ENCODE data around the gene DGAT2L6.

The DGAT2L6 gene, protein sequence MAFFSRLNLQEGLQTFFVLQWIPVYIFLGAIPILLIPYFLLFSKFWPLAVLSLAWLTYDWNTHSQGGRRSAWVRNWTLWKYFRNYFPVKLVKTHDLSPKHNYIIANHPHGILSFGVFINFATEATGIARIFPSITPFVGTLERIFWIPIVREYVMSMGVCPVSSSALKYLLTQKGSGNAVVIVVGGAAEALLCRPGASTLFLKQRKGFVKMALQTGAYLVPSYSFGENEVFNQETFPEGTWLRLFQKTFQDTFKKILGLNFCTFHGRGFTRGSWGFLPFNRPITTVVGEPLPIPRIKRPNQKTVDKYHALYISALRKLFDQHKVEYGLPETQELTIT

DNA sequence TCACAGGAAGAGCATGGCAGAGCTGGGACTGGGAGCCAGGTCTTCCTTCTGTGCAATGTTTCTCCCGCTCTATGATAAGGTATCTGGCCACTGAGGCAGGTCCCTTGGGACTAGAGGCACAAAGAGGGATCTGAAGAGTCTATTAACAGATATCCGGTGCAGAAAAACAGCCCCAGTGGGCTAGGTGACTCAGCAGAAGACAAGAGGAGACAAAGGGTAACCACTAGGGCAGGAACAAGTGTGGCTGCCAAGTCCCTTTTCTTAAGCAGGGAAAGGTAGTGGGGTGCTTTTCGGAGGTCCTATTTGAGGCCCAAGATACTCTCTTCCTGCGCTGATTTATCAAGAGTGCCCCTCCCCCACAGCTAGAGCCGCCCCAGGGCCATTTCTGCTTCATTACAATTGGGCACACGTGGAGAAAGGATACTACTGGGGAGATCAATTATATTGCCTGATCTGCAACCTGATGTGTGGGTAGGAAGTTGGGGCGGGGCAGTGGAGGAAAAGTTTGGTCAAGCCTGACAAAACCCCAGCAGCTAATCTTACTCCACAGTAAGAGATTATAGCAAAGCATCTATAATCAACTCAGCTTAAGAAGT lies at the start of gene DGAT2L6:
Gene DGAT2L6 (plus strand): TSS at position 546 of the 596 bp plus-strand sequence. CDS start 100 bp downstream, outside the sequence.
- no peak for DNase-seq

DNA sequence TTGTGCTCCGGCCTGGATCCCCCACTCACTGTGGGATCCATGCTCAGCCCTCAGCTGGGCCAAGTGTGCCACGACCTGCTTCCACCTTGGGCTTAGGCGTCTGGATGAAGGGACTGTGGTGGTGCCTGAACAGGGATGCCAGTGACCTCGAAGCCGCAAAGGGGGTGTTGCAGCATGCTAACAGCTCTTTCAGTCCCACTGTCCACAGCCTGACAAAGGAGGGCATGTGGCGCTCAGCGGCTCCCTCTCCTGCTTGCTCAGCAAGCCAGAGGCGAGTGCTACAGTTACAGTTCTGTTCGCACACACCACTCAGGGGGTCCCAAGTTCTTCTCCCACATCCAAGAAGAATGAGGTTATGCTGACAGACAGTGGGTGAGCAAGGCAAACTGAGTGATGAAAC lies 49.2 kb upstream of the DGAT2L6 start:
- DNase-seq, result no peak

DNA sequence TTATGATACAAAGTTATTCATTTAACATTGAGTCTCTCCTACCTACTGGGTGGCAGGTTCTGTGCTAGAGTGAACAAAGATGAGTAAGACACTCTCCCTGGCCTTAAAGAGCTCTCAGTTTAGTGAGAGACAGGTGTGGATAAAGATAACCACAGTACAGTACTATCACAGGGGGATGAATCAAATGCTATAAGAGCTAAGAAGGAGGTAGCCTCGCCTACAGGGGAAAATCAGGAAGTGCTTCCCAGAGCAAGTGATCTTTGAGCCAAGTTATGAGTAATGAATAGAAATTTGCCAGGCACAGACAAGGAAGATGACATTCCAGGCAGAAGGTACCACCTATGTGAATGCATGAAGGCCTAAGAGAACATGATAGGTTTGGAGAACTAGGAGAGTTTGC lies 47.5 kb upstream of the DGAT2L6 start:
- no peak for DNase-seq

DNA sequence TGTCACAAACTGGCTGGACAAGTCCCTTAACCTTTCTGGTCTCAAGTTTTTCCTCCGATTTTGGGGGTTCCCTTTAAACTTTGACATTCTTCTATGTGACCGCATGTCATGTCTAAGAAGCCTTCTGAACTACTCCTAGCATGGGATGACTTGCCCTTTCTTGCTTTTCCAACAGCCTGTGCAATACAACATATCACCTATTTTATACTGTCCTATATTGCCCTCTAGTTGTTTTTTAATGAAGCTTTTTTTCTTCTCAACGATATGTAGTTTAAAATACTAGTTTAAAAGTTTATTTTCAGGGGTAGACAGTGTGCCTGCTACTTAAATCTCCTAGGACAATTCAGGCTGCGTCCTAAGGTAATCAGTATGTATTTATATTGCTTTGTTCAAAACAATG lies 45.1 kb upstream of the DGAT2L6 start:
- DNase-seq, result no peak

DNA sequence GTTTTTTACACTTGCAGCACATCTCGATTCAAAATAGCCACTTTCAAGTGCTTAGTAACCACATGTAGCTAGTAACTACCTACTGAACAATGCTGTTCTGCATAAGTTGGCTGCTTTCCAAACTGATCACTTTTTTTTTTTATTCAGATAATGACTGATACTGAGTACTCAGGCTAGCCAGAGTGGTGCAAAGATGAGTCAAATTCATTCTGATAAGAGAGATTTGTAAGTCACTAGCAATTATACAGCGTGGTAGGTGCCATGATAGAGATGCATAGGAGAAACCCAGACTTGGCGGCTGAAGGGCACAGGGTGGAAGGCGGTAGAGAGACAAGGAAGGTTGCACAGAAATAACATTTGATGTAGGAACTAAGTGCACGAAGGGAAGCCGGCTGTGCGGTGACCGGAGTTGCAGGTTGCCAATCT lies 44.4 kb upstream of the DGAT2L6 start:
- DNase-seq, result no peak

DNA sequence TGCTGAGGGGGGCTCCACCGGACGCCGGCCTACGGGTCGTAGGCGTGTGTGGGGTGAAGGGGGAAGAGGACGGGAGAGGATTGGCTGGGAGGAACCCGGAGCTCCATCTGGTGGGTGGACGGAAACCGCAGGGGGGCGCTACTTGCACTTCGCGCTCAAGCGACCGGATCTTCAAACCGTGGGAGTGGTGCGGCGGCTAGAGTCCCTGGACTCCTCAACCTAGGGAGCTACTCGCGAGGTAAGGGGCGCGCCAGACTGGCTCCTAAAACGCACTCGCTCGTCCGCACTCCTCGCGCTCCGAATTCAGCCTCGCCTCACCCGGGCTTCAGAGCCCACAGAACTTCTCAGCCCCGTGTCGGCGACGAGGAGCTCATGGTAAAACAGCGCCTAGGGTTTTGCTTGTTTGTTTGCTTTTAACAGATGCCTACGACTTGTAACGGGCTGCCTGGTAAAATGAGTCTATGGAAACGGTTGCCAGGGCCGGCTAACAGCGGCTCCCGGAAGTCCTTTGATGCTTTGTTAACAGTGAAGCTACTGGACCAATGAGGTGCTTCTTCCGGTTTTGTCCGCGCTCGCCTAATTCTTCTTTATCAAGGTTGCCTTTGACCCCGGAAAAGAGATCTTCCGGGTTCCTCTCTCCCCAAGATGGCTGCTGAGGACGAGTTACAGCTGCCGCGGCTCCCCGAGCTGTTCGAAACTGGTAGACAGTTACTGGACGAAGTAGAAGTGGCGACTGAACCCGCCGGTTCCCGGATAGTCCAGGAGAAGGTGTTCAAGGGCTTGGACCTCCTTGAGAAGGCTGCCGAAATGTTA lies 43.8 kb upstream of the DGAT2L6 start, which contains the start of gene IGBP1:
Gene IGBP1 (plus strand): TSS at position 145 of the 813 bp plus-strand sequence. CDS start 501 bp downstream, at position 646.
- peak; percentile 88 for DNase-seq

DNA sequence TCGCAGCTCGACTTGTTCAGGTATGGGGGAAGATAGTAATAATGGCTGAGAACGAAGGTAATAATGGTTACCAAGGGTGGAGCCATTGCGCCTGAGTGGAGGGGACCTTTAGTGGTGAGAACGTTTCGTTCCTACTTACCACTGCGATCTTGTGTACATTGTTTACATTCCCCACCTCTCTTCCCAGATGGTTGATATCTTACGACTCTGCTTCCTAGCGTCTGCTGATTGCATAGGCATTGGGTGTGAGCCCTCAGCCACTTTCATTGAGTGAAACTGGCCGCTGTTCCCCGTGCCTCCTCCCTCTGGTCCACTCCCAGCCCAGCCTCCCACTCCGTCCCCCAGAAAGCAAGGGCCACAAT lies 43.2 kb upstream of the DGAT2L6 start:
- no peak for DNase-seq

DNA sequence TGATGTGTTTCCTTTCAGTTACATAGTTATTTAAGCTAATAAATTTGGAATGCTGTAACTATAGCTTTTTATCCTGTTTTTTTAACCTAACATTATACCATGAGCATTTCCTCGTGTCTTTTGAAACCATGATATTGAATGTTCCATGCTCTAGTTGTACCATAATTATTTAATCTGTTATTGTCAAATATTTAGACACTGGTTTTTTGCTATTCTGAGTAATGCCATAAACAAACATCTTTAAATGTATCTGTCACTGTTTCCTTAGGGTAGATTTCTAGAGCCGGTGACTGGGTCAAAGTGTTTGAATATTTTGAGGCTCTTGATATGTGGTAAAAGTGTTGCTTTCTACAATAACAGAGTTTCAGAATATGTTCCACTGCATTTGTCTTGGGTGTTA lies 38.7 kb upstream of the DGAT2L6 start:
- DNase-seq, result no peak

DNA sequence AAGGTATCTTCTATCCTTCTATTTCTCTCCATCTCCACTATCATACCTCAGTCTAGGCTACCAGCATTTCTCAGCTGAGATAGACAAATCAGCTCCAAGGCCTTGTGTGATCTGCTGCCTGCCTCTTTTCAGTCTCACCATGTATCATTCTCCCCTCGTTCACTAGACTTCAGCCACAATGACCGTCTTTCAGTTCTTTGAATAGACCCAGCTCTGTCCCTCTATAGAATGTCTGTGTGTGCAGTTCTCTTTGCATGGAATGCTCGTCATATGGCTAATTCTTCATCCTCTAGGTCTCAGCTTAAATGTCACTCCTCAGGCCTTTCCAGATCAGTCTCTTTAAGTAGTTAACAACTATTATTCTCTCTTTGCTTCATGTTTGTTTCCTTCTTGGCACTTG lies 37.5 kb upstream of the DGAT2L6 start:
- no peak for DNase-seq

DNA sequence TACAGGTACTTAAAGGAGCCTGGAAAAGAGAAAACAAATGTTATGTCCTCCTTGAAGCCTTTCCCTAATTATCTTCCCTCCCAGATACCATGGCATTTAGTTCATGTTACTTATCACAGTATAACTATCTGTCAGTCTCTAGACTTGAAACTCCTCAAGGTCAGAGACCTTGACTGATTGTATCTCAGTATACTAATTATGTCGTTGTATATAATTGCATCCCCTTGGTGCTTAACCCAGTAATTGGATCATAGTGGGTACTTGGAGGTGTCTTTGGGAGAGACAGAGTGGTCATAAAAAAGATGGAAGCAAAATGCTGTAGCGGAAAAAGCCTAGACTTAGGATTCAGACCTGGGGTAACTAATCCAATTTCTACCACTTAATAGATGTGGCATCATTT lies 35.9 kb upstream of the DGAT2L6 start:
- DNase-seq, result no peak

DNA sequence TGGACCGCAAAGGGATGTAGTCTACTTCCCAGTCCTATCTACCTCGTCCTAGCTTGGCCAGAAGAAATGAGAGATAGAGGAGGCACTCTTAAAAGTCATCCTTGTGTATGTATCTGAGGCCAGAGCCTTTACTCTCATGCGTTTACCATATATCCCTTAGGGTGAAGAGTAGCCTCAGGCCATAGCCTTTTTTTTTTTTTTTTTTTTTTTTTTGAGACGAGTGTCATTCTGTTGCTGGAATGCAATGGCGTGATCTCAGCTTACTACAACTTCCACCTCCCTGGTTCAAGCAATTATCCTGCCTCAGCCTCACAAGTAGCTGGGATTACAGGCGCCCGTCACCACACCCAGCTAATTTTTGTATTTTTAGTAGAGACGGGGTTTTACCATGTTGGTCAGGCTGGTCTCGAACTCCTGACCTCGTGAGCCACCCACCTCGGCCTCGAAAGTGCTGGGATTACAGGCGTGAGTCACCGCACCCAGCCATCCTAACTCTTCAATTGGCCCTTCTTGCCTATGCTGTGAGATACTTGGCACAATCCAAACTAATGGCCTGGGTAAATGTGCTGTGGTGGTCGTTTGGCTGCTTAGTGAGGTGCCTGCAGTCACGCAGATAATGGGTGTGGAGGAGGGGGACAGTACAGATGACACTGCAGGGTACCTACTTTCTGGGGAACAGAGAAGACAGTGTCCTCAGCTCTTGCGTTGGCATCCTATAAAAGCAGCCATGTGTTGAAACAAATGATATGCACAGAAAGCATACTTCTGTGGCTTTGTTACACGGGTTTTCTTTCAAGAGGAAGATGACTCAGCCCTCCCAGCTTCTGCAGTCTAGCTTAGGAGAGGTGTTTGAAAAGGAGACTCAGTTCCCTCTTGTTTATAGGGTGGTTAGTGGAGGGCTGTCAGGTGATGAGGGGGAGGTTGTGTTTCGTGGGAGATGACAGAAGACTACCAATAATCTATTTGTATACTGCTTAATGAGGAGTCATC lies 10.4 kb upstream of the DGAT2L6 start:
- no peak for DNase-seq

DNA sequence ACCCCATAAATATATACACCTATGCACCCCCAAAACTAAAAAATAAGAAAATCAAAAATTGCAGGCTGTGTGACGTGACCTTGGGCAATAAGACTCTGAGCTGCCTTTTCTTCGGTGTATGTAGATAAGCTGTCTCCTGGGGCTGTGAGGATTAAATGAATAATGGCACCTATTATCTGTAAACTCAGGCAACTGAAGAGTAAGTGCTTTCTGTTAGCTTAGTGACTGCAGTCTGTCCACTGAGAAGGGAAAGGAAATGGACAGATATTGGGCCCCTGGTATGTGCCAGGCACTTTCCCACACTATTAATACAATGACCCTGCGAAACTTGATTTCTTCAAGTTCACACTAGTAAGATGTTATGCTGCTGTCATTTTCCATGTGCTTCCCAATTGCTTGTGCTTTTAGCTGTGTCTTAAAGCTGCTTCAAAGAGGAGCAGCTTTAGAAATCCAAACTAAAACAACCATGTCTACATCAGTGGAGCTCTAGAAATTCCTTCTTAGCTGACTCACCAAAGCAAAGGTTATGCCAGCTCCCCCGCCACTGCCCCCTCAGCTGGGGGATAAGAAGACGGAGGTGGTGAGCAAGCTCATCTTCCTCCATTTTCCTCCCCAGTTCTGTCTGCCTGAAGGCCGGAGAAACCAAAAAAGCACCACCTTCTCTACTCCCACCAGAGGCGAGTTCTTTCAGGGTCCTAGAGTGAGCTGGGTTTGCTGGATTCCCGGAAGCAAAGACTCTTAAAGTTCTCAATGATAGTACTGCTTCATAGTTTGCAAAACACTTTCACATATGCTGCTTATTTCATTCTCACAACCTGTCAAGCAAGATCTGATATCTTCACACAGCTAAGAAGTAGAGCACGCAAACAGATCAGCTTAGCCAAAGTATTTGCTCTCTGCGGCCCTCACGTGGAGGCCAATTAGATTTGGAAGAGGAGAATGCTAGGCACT lies 8.8 kb upstream of the DGAT2L6 start:
- DNase-seq, result peak; percentile 27

DNA sequence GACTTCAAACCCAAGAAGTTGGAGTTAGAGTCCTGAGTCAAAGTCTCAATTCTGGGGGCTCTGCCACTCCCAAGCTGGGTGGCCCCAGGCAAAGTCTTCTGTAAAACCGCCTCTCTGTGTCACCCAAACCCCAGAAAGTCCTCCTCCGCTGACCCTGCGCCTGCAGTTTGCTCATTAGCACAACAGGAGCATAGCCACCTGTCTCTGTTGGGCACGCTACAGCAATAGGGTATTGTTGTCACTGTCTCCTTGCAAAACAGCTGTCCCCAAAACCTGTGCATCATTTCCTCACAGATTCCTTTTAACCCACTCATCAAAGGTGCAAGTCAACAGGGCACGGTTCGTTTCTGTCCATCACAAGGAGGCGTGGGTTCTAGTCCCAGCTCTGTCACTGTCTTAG lies 8.0 kb upstream of the DGAT2L6 start:
- no peak for DNase-seq

DNA sequence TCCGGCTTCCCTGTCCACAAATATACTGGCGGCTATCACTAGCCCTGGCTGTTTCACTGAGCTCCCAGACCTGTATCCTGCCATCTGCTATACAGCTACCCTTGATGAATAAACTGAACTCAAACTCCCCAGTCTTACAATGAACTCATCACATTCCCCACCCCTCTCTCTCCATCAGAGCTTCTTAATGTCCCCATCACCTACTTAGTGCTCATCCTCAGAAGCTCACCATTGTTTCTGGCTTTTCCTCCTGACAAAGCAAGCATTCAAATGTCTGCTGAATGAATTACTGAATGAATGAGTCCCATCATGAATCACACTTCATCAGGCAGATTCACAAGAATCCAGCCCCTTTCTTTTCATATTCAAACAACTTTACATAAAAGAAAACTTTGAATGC lies 5.7 kb upstream of the DGAT2L6 start:
- no peak for DNase-seq

DNA sequence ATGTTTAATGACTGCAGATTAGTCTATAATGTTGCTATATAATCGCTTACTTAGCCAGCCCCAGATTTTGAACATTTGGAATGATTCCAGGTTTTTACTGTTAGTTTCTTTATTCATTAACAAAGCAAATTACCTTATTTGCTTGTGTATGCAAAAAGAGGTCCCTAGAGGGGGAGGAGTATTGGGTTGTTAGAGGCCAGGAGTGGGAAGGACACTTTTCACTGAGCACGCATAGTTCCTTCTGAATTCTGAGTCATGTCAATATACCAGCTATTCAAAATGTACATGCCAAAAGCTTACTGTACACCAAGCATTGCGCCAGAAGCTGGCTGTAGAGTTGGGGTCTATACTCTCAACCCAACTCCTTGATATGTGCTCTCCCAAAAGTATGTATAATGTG lies 5.1 kb upstream of the DGAT2L6 start:
- DNase-seq, result no peak

DNA sequence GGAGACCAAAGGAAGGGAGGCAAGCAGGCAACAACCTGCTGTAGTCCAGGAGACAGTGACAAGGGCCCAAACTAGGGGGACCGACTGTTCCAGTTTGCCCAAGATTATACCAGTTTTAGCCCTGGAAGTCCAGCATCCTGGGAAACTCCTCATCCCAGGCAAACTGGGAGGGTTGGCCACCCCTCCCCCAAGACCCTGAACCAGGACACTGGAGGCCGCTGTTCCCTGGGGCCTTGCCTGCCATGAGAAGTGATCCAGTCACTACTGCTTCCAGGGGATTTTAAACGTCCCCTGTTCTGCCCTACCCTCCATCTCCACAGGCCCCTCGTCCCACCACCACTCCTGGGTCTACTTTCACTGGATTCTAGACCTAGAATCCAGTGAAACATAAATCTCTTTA lies 4.3 kb upstream of the DGAT2L6 start:
- no peak for DNase-seq

DNA sequence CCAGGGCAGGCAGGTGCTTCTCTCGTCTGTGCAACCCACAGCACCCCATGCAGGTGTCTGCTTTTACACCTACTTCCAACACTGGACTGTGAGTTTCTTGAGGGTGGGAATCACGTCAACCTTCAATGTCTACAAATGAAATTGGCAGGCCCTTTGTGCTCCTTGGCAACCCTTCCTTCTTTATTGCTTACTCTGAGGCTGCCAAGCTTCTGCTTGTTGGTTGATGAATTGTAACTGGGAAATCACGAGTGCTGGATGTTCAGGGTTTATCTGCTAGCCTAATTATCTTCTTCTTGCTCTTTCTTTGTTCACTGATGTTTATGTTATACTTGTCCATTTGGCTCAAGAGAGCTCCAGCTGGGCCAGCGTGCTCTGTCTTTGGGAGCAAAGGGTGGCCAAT lies 2.5 kb upstream of the DGAT2L6 start:
- DNase-seq, result no peak

DNA sequence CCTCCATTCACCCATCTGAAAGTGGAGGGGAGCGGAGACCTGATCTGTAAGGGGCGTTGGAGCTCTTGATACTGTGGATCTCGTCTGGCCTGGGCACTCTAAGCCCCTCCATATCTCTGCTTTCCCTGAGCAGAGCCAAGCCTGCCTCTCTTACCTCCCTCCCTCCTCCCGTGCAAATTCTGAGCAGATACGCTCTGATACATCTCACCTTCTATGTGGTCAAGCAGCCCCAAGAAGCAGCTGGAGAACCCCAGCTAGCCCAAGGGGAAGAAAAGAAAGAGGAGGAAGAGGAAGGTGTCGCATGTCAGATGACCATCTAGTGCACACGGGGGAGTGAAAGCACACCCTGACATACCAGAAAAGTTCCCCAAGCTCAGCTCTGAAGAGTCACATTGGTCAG lies 1.9 kb upstream of the DGAT2L6 start:
- DNase-seq, result no peak

DNA sequence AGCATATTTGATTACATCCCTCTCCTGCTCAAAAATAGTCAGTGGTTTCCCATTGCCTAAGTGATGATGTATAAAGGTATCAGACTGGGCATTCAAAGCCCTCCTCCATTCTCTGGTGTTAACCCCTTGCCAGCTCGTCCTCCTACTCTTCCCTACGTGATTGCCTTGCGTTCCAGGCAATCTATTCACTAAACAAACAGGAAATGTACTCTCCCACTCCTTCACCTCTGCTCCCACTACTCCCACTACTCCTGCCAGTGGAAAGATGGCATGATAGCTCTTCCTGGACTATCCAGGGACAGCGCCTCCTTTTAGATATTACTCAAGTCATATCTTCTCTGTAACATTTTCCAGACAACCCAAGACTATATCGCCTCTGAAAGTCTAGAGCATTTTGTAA lies 5.8 kb downstream of the DGAT2L6 start:
- DNase-seq, result no peak

DNA sequence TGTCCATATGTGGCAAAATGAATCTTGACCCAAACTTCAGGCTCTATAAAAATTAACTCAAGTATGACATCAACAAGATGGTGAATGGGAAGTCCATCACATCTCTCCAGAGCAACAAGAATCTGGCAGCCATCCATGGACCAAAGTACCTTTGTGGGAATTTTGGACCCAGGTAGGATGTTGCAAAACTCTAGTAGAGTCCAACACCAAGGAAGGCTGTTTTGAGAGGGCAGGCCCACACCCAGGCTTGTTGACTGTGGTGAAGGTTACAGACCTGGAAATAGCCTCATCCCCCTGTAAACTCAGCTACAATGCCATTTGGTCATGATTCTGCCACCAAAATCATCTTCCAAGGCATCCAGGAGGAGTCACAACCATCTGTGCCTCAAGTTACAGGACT lies 12.9 kb downstream of the DGAT2L6 start:
- DNase-seq, result no peak

DNA sequence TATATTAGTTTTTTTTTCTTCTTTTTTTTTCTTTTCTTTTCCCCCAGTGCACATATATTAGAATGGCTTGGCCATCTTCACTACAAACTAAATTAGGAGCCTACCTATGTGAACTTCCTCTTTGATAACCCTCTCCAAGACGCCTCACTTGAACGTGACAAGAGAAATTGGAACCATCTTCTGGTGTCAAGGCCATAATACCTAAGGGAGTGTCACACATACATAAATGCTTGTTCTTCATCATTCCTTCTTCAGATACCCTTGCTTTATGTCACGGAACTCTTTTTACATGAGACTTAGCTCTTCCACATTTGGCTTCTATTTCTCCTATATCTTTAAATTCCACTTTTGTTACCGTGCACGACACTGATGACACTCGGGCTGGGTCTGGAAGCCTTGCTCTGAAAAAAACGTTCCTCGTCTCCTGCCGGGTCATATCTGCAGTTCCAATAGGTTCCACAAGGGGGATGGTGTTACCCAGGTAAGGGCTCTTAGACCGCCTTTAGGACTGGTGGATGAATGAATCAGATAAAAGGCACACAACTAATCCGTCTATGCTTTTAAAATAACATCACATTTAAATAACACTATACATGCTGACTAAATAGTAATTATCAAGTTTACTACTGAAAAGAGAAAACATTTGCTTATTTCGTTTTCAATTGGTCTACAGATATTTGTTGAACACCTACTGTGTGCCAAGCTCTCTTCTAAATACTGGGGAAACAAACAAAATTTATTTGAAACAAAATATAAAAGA lies 19.9 kb downstream of the DGAT2L6 start:
- no peak for DNase-seq
